Kidney (tissue), 14 donors: ENCODE measurements around the gene LYRM4. TPM values are rescaled to one million over a fixed set of nuclear protein-coding genes. Genes with fewer than 3 reads are reported as not detected.

Experiments used
- DNase-seq, 5 donors: peaks; one replicate each; pipeline ENCODE4 v3.0.0-alpha.2; 2013 to 2020
- FAIRE-seq: peaks from 2 replicates; lab custom pipeline; 2012; peaks lifted over from hg19 to GRCh38; lab: Jason Lieb, UNC
- H3K27ac ChIP-seq, 2 donors: one replicate each; pipeline ENCODE4 v1.7.0; 2013; ENCODE audit warnings: low read depth in 2 of 2, low read length in 2 of 2, inconsistent platforms in 1 of 2
- H3K27me3 ChIP-seq: one replicate; pipeline ENCODE4 v1.7.1; 2013; ENCODE audit warnings: low read length, inconsistent platforms; ENCODE audit not compliant: control insufficient read depth, insufficient read depth
- H3K36me3 ChIP-seq, 3 donors: one replicate each; pipeline versions ENCODE4 v1.7.0 to v1.7.1; 2013; ENCODE audit warnings: low read length in 3 of 3, control low read depth in 1 of 3, inconsistent platforms in 1 of 3; ENCODE audit not compliant: insufficient read depth in 3 of 3, control insufficient read depth in 2 of 3
- H3K4me1 ChIP-seq, 3 donors: one replicate each; pipeline versions ENCODE4 v1.7.0 to v1.7.1; 2013; ENCODE audit warnings: low read length in 3 of 3, inconsistent platforms in 1 of 3, low read depth in 1 of 3; ENCODE audit not compliant: control insufficient read depth in 2 of 3, insufficient read depth in 2 of 3
- H3K4me3 ChIP-seq, 3 donors: one replicate each; pipeline versions ENCODE4 v1.7.0 to v1.8.1; 2013; ENCODE audit warnings: low read length in 3 of 3, control low read depth in 1 of 3, inconsistent platforms in 1 of 3
- H3K9ac ChIP-seq, 3 donors: one replicate each; pipeline versions ENCODE4 v1.7.0 to v1.7.1; 2013; ENCODE audit warnings: low read length in 3 of 3, control low read depth in 1 of 3, inconsistent platforms in 1 of 3
- H3K9me3 ChIP-seq, 3 donors: one replicate each; pipeline versions ENCODE4 v1.7.0 to v1.7.1; 2013; ENCODE audit warnings: low read length in 3 of 3, control low read depth in 1 of 3, inconsistent platforms in 1 of 3; ENCODE audit not compliant: control insufficient read depth in 2 of 3, insufficient read depth in 1 of 3
- CTCF ChIP-seq: IDR thresholded peaks from 3 replicates; pipeline ENCODE4 v1.5.1; 2012; ENCODE audit warnings: mild to moderate bottlenecking, moderate library complexity, borderline replicate concordance; ENCODE audit not compliant: insufficient read depth; ENCODE audit errors: extremely low read depth
- intact Hi-C: fragments of 100-400 bp; cut with DNase I; formaldehyde crosslinking; loops from one replicate; pipeline ENCODE4 v1.11.1; 2022
- polyA plus RNA-seq: library from polyadenylated mRNA; stranded (reverse); fragments of 350-450 nt; fragmentation: Illumina TruSeq; extraction: RNeasy Lipid Tissue Mini Kit (QIAGEN cat#74804); gene quantifications from one replicate; pipeline ENCODE4 v1.2.3, GENCODE V29; 2014; ENCODE audit warnings: low read depth, low replicate concordance; ENCODE audit not compliant: insufficient read depth
- total RNA-seq: library from RNA; stranded (reverse); fragmentation: NEBNext Ultra II Directional; extraction: Animal tissue kit (Norgen Biotek cat#: 25700); gene quantifications from one replicate; pipeline ENCODE4 v1.2.1, GENCODE V29; 2021
- donor health status: control.
- donor health status: control.
- donor health status: control.
- donor health status: control.
- donor health status: control.
- donor health status: DM: yes; HTN: yes; CAD: no.
- donor health status: Normal renal cell carcinoma (clear cell type).

LYRM4 gene
- total and polyA plus RNA-seq, 2 donors from 2014 or later = 21.3 to 31.8 TPM

- FAIRE-seq (no peak), DNase-seq (no peak)
- Histone ChIP-seq H3K9ac (no peak overlapping the region), H3K9me3 (no peaks in the 10 kb centered on the region), H3K27me3 (no peaks in the 10 kb centered on the region), H3K4me1 (no peaks in the 10 kb centered on the region), H3K4me3 (no peak overlapping the region), H3K36me3 (no peaks in the 10 kb centered on the region), H3K27ac (no peak overlapping the region)
- no peak for TF ChIP-seq CTCF
- intact Hi-C loops = no loop called here
These were observed 107.6 kb downstream of the LYRM4 start for GRCh38 chr6:5153186-5153585.

GRCh38 chr6:5152460-5152859 is 108.3 kb downstream of the LYRM4 start:
- Histone ChIP-seq H3K27me3 (no peaks in the 10 kb centered on the region), H3K9ac (no peak overlapping the region), H3K4me1 (no peaks in the 10 kb centered on the region), H3K36me3 (no peaks in the 10 kb centered on the region), H3K9me3 (no peaks in the 10 kb centered on the region), H3K27ac (no peak overlapping the region), H3K4me3 (no peak overlapping the region)
- no peak for TF ChIP-seq CTCF
- FAIRE-seq (no peak), DNase-seq (no peak)
- intact Hi-C loops = no loop called here

- H3K9ac ChIP-seq = no peak overlapping the region
- no peak for DNase-seq
These were observed 108.8 kb downstream of the LYRM4 start for GRCh38 chr6:5151955-5152401.

More at GRCh38 chr6:5151955-5152401, 108.8 kb downstream of the LYRM4 start:
- Histone ChIP-seq H3K36me3 (no peaks in the 10 kb centered on the region), H3K9me3 (no peaks in the 10 kb centered on the region), H3K4me1 (no peaks in the 10 kb centered on the region), H3K27me3 (no peaks in the 10 kb centered on the region), H3K27ac (no peak overlapping the region), H3K4me3 (no peak overlapping the region)
- FAIRE-seq = no peak
- intact Hi-C loops = no loop called here
- TF ChIP-seq CTCF = no peak
